Daoy (cell line): ENCODE data around the gene RAD54L. TPM values are rescaled to one million over a fixed set of nuclear protein-coding genes. Genes with fewer than 3 reads are reported as not detected.
"Not testable (repeated sequence)": the region's sequence is repeated elsewhere in the genome, so short reads cannot be mapped to it uniquely, and the experiment has no call there.

Experiments used
- DNase-seq: peaks from one replicate; pipeline ENCODE4 v3.0.0-alpha.2; 2015; ENCODE audit warnings: low read depth
- total RNA-seq: library from RNA; depleted of rRNA; stranded (reverse); fragments of >200 nt; shearing (Covaris generic); gene quantifications from 2 replicates; pipeline ENCODE4 v1.2.3, GENCODE V29; 2014; rRNA removed

The RAD54L gene
- total RNA-seq, 1 experiment from 2014 or later = 19.9 TPM

GRCh38 chr1:46319960-46320914 lies 72.7 kb downstream of the RAD54L start:
- not testable (repeated sequence) for DNase-seq

DNA sequence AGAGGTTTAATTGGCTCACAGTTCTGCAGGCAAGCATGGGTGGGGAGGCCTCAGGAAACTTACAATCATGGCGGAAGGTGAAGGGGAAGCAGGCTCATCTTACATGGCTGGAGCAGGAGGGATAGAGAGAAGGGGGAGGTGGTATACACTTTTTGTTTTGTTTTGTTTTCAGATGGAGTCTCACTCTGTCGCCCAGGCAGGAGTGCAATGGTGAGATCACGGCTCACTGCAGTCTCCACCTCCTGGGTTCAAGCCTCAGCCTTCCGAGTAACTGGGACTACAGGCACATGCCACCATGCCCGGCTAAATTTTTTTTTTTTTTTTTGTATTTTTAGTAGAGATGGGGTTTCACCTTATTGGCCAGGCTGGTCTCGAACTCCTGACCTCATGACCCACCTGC lies 74.6 kb downstream of the RAD54L start:
- not testable (repeated sequence) for DNase-seq

- not testable (repeated sequence) for DNase-seq
These were observed 77.9 kb downstream of the RAD54L start for GRCh38 chr1:46325285-46326076.

Other genes starting within 250 kb of the RAD54L start
- gene PIK3R3, start 115.1 kb upstream of the RAD54L start, total RNA-seq = 17.7 and 30.2 TPM in 2 replicates
- 2.7 TPM in 1 of 2 replicates, not detected in the other for gene TSPAN1, start 72.7 kb upstream of the RAD54L start, total RNA-seq
- not detected in 2 replicates for gene P3R3URF, start 71.3 kb upstream of the RAD54L start, total RNA-seq
- gene POMGNT1, start 49.3 kb upstream of the RAD54L start, total RNA-seq = 59.4 and 62.5 TPM in 2 replicates
- not detected in 2 replicates for gene LURAP1, start 44.4 kb upstream of the RAD54L start, total RNA-seq
- 50.2 and 61.0 TPM in 2 replicates for gene LRRC41, start 55.9 kb downstream of the RAD54L start, total RNA-seq
- gene UQCRH, start 55.9 kb downstream of the RAD54L start, total RNA-seq = 1,306 and 1,452 TPM in 2 replicates
- gene NSUN4, start 93.0 kb downstream of the RAD54L start, total RNA-seq = 22.3 and 30.6 TPM in 2 replicates
- gene FAAH, start 146.6 kb downstream of the RAD54L start, total RNA-seq = 3.8 and 6.3 TPM in 2 replicates
- 0.80 and 2.1 TPM in 2 replicates for gene DMBX1, start 242.1 kb downstream of the RAD54L start, total RNA-seq